Esophagus muscularis mucosa (tissue), 4 donors: ENCODE results near the gene ASB16. TPM values are rescaled to one million over a fixed set of nuclear protein-coding genes. Genes with fewer than 3 reads are reported as not detected.

Source experiments
- DNase-seq: peaks from one replicate; pipeline ENCODE4 v3.0.0-alpha.2; 2017; ENCODE audit errors: extremely low spot score
- H3K27ac ChIP-seq, 4 donors: fragments of 200-600 bp; sonication (generic); replicated peaks in 1 of 4; 1 replicate in 3 of 4; 2 replicates in 1 of 4; pipeline ENCODE4 v1.5.1; 2016 to 2019; ENCODE audit warnings: mild to moderate bottlenecking in 1 of 4
- H3K27me3 ChIP-seq, 4 donors: fragments of 200-600 bp; sonication (generic); one replicate each; pipeline versions ENCODE4 v1.5.1 to v1.6.0; 2016 to 2019
- H3K36me3 ChIP-seq, 4 donors: fragments of 200-600 bp; sonication (generic); one replicate each; pipeline ENCODE4 v1.5.1; 2016 to 2019
- H3K4me1 ChIP-seq, 4 donors: fragments of 200-600 bp; sonication (generic); one replicate each; pipeline ENCODE4 v1.5.1; 2016 to 2019
- H3K4me3 ChIP-seq, 4 donors: fragments of 200-600 bp; sonication (generic); 1 replicate in 2 of 4; 2 replicates in 2 of 4; pipeline ENCODE4 v1.5.1; 2016 to 2019; ENCODE audit warnings: mild to moderate bottlenecking in 4 of 4, moderate library complexity in 1 of 4
- H3K9me3 ChIP-seq, 4 donors: fragments of 200-600 bp; sonication (generic); 1 replicate in 3 of 4; 2 replicates in 1 of 4; pipeline ENCODE4 v1.5.1; 2016 to 2019
- EP300 ChIP-seq: sonication (generic); formaldehyde crosslinking; IDR thresholded peaks from one replicate; pipeline ENCODE4 v1.6.1; 2017; ENCODE audit warnings: antibody characterized with exemption
- POLR2A ChIP-seq: fragments of 450-650 bp; IDR thresholded peaks from one replicate; pipeline ENCODE4 v1.6.1; 2017; ENCODE audit warnings: antibody characterized with exemption, moderate library complexity, mild to moderate bottlenecking, low read depth
- POLR2AphosphoS5 ChIP-seq, 2 donors: sonication (generic); formaldehyde crosslinking; IDR thresholded peaks; one replicate each; pipeline ENCODE4 v1.6.1; 2017; ENCODE audit warnings: antibody characterized with exemption in 2 of 2
- WGBS: methylation state at CpG from one replicate; pipeline ENCODE4 v1.1.5; 2018; 5-methylcytosine and 5-hydroxymethylcytosine counted together
- intact Hi-C: fragments of 100-400 bp; cut with DNase I; formaldehyde crosslinking; loops from one replicate; pipeline ENCODE4 v1.15.1; 2023
- total RNA-seq, 4 donors: library from RNA; depleted of rRNA; stranded (reverse); fragments of >200 nt; gene quantifications; one replicate each; pipeline versions ENCODE4 v1.1.0 to v1.2.1, GENCODE V29; 2016
- TF ChIP-seq, protein P1 (sequence below), 3 experiments: fragments of 200-600 bp in 2 of 3; fragments of 450-650 bp in 1 of 3; sonication (generic) in 2 of 3; IDR thresholded peaks; one replicate each; pipeline ENCODE4 v1.5.1; 2017 to 2019; ENCODE audit warnings: antibody characterized with exemption in 3 of 3, mild to moderate bottlenecking in 2 of 3, moderate library complexity in 1 of 3

Gene ASB16
- total RNA-seq, 4 donors from 2014 or later = 3.3 to 10.8 (median 6.0) TPM

DNA sequence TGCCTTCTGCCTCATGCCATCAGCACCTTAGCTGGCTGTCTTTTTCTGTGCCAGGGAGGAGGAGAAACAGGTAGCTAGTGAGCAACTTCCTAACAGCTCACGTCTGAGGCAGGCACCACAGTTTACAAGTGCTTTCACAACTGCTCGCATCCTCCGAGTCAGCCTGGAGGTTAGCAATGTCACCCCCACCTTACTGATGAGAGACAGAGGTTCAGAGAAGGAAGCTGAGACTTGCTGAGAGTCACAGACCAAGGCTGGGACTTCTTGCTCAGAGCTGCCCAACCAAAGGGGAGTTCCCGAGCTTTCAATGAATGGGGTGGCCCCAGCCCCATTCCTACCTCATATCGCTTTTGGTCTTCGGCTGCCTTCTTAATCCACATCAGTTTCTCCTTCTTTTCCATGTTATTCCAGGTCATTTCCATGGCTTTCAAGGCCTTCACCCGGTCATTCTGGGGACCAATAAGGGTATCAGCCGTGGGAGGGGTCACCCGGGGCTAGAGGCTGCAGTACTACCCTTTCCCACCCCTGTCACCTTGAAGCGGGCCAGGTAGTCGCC lies 39.4 kb downstream of the ASB16 start:
- intact Hi-C loops = loop anchor here (2.0 kb wide), 1 partner anchor 119 kb away; no protein-coding TSS in a partner anchor
- Histone ChIP-seq H3K27me3 (peaks cover 0 to 8% (median 0%) of the 10 kb centered on the region in 4 donors), H3K36me3 (peaks cover 26 to 81% (median 76%) of the 10 kb centered on the region in 4 donors), H3K4me1 (peaks cover 14 to 37% (median 23%) of the 10 kb centered on the region in 4 donors), H3K9me3 (no peaks in the 10 kb centered on the region), H3K27ac (peak overlapping the region; percentile 60 to 82 (median 72)), H3K4me3 (peak overlapping the region in 3 of 4 donors; percentile 27 to 39 (median 35))
- TF ChIP-seq POLR2A = no peak
- TF ChIP-seq, protein P1, sequence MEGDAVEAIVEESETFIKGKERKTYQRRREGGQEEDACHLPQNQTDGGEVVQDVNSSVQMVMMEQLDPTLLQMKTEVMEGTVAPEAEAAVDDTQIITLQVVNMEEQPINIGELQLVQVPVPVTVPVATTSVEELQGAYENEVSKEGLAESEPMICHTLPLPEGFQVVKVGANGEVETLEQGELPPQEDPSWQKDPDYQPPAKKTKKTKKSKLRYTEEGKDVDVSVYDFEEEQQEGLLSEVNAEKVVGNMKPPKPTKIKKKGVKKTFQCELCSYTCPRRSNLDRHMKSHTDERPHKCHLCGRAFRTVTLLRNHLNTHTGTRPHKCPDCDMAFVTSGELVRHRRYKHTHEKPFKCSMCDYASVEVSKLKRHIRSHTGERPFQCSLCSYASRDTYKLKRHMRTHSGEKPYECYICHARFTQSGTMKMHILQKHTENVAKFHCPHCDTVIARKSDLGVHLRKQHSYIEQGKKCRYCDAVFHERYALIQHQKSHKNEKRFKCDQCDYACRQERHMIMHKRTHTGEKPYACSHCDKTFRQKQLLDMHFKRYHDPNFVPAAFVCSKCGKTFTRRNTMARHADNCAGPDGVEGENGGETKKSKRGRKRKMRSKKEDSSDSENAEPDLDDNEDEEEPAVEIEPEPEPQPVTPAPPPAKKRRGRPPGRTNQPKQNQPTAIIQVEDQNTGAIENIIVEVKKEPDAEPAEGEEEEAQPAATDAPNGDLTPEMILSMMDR (IDR thresholded peaks at IDR 0.05) = no peak
- no peak for TF ChIP-seq POLR2AphosphoS5 (IDR thresholded peaks at IDR 0.05)
- no peak for TF ChIP-seq EP300
- 71% methylated on average over 9 of the region's 11 CpGs for WGBS
- no peak for DNase-seq

DNA sequence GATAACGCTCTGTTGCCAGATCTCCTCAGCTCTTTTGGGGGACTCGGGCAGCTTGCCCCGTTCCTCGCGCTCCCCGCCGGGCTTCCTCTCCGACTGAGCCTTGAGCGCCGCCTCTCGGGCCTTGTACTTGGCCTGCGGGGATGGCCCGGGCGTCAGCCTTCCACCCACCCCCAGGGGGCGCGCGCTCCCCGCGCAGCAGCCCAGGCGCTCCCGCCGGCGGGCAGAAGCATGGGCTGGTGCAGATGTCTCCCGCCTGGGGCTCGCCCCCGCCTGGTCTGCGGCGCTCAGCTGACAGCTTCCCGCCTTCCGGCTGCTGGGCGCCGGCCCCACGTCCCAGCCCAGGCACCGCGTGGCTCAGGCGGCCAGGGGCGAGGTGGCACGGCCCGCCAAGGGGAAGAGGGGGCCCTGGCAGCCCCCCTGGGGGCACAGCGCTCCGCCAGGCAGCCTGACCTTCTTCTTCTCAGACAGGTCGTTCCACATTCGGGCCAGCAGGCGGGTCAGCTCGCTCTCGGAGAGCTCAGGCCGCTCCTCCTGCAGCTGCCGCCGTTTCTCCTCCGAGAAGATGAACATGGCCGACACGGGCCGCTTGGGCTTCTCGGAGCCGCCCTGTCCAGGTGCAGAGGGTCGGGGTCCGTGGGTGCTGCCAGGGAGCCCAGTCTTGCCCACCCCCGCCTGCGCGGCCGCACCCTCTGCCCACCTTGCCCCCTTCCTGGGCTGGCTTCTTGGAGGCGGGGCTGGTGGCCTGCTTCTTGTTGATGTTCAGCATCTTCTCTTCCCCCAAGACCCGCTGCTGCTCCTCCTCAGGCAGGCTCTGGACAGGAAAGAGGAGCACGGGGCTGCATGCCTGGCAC lies 40.1 kb downstream of the ASB16 start:
- peaks cover 14 to 40% (median 25%) of the 10 kb centered on the region in 4 donors for H3K4me1 ChIP-seq
- H3K9me3 ChIP-seq = no peaks in the 10 kb centered on the region
- intact Hi-C loops = loop anchor here (2.0 kb wide), 1 partner anchor 118 kb away; no protein-coding TSS in a partner anchor
- TF ChIP-seq POLR2AphosphoS5 (IDR thresholded peaks at IDR 0.05) (peak; percentile 74 to 79), EP300 (no peak)
- TF ChIP-seq, protein P1 (IDR thresholded peaks at IDR 0.05) = peak; percentile 99 to 100 (median 100)
- peak overlapping the region; percentile 60 to 82 (median 72) for H3K27ac ChIP-seq
- no peak for DNase-seq
- H3K4me3 ChIP-seq = peak overlapping the region; percentile 13 to 39 (median 31)
- peaks cover 33 to 88% (median 83%) of the 10 kb centered on the region in 4 donors for H3K36me3 ChIP-seq
- WGBS = no CpG with 5 or more reads among the region's 64 CpGs
- H3K27me3 ChIP-seq = peaks cover 0 to 8% (median 0%) of the 10 kb centered on the region in 4 donors

DNA sequence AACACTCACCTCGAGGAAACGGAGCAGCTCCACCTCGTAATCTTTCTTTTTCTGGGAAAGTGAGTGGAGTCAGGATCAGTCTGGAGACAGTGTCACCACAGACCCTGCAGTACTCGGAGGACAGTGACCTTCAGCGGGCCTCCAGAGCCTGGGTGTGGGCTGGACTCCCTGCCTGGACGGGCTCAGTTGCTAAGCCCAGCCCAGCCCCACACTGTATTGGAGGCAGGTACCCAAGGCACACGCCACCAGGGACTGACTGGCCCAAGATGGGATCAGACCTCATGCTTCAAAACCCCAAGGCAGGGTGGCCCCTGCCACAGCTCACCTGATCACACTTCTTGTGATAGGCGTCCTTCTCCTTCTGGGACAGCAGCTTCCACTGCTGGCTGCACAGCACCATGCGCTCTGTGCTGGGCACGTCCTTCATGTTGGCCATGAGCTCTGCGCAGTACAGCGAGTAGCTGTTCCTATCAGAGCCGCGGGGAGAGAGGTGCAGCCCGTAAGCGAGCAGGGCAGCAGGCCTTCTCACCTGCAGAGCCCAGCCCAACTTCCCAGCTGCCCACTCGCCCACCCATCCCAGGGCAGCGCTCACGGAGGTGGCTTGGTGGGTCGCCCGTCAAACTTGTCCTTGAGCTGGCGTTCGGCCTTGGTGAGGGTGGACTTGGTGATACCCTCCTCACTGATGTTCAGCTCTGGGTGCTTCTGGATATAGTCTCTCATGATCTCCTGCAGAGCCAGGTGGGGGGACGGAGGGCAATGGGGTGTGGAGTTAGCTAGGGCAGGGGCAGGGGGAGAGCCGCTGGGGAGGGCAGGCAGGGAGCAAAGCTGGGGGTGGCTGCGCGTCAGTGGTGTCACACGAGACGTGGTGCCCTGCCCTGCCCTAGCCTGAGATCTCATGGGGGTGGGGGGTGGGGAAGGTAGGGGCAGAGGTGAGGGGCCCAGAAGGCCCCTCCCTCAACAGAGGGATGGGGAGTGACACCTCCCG lies 41.1 kb downstream of the ASB16 start:
- no peak for DNase-seq
- Histone ChIP-seq H3K27ac (peak overlapping the region in 3 of 4 donors; percentile 60 to 76 (median 69)), H3K4me3 (no peak overlapping the region), H3K4me1 (peaks cover 15 to 50% (median 33%) of the 10 kb centered on the region in 4 donors), H3K9me3 (no peaks in the 10 kb centered on the region), H3K27me3 (peaks cover 0 to 8% (median 0%) of the 10 kb centered on the region in 4 donors), H3K36me3 (peaks cover 43 to 97% (median 91%) of the 10 kb centered on the region in 4 donors)
- intact Hi-C loops = loop anchor here (2.0 kb wide), 1 partner anchor 117 kb away; no protein-coding TSS in a partner anchor
- TF ChIP-seq POLR2A = no peak
- TF ChIP-seq, protein P1 (IDR thresholded peaks at IDR 0.05) = no peak
- TF ChIP-seq EP300 = no peak
- WGBS = 88% methylated on average over 17 of the region's 30 CpGs
